ENCODE measurements around the gene PIGU. TPM values are rescaled to one million over a fixed set of nuclear protein-coding genes. Genes with fewer than 3 reads are reported as not detected.

The PIGU gene
- total and polyA plus RNA-seq, 2 donors (not counting 1 experiment from before 2014, with no cell fraction given), result 12.0 to 19.3 TPM

DNA sequence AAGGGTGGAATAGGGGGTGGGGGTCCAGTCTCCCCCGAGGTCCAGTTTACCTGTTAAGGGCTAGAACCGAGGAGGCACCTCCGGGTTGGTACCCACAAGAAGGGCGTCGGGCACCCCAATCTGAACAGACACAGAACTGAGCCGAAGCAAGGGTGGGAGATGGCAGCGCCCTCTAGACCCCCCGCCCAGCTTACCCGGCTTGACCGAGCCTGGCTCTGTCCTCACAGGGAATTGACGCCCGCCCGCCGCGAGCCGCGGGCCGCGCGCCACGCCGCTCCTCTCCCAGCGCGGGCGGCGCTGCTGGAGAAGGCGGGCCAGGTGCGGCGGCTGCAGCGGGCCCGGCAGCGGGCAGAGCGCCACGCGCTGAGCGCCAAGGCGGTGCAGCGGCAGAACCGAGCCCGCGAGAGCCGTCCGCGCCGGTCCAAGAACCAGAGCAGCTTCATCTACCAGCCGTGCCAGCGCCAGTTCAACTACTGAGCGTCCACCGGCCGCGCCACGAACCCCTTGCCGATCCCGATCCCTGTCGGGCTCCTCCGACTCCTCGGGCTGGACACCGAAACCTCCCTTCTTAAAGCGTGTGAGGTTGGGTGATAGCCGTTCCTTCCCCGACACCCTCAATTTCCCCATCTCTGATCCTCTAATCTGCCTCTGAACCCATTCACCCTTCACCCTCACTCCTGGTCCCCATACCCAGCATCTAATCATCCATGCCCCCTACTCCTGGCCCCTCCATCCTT is 33.1 kb upstream of the PIGU start:
- Mint-ChIP-seq H3K27ac (peak overlapping the region; percentile 93), H3K27me3 (no peaks in the 10 kb centered on the region), H3K4me3 (peak overlapping the region; percentile 93), H3K4me1 (peaks cover 20% of the 10 kb centered on the region), H3K9me3 (ENCODE audit: insufficient read depth) (no peaks in the 10 kb centered on the region)
- H3K79me2 ChIP-seq (ENCODE audit: control insufficient read depth, insufficient read depth, low read length), result no peaks in the 10 kb centered on the region
- peaks cover 11 to 18% of the 10 kb centered on the region in 2 donors for H3K4me1 ChIP-seq (ENCODE audit: control insufficient read depth in 2 of 2, insufficient read depth in 2 of 2, low read length in 2 of 2)
- no peaks in the 10 kb centered on the region for H3K9me3 ChIP-seq (ENCODE audit: control extremely low read depth in 1 of 3, control insufficient read depth in 2 of 3, insufficient read depth in 1 of 3, low read length in 2 of 3)
- TF ChIP-seq, protein P1, sequence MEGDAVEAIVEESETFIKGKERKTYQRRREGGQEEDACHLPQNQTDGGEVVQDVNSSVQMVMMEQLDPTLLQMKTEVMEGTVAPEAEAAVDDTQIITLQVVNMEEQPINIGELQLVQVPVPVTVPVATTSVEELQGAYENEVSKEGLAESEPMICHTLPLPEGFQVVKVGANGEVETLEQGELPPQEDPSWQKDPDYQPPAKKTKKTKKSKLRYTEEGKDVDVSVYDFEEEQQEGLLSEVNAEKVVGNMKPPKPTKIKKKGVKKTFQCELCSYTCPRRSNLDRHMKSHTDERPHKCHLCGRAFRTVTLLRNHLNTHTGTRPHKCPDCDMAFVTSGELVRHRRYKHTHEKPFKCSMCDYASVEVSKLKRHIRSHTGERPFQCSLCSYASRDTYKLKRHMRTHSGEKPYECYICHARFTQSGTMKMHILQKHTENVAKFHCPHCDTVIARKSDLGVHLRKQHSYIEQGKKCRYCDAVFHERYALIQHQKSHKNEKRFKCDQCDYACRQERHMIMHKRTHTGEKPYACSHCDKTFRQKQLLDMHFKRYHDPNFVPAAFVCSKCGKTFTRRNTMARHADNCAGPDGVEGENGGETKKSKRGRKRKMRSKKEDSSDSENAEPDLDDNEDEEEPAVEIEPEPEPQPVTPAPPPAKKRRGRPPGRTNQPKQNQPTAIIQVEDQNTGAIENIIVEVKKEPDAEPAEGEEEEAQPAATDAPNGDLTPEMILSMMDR (IDR thresholded peaks at IDR 0.05), result peak; percentile 61
- no peak for TF ChIP-seq EZH2 (IDR thresholded peaks at IDR 0.05; ENCODE audit: borderline replicate concordance, insufficient read depth, low read depth, low read length, poor library complexity, severe bottlenecking)
- H3K9ac ChIP-seq (ENCODE audit: low read length), result peak overlapping the region; percentile 75
- H3K4me2 ChIP-seq (replicated peaks; ENCODE audit: low read depth, low read length, poor library complexity, severe bottlenecking), result peak overlapping the region; percentile 88
- H3K27ac ChIP-seq (ENCODE audit: low read length in 2 of 2), result peak overlapping the region; percentile 87 to 91
- POLR2A ChIA-PET, result interaction anchor here (0.5 to 1.2 kb wide), 3 partner anchors 31 to 45 kb away, joined by 3 to 5 read pairs (median 3); no protein-coding TSS in a partner anchor
- H2AFZ ChIP-seq (ENCODE audit: insufficient read depth, low read depth, low read length, poor library complexity, severe bottlenecking), result peak overlapping the region; percentile 83
- intact Hi-C loops (cut with micrococcal nuclease), result loop anchor here (1.0 to 10.0 kb wide), 9 partner anchors 33 to 715 kb away; partner anchors contain the start of genes AHCY, DYNLRB1, EDEM2 and GSS
- peaks cover 0 to 6% of the 10 kb centered on the region in 2 experiments for H3K36me3 ChIP-seq (replicated peaks in 1 of 2; ENCODE audit: control extremely low read depth in 1 of 2, control insufficient read depth in 1 of 2, extremely low read depth in 1 of 2, insufficient read depth in 2 of 2, low read length in 1 of 2)
- ATAC-seq (ENCODE audit: low read depth) (peak; percentile 66), DNase-seq (peak; percentile 94)
- peak overlapping the region in 4 of 5 experiments; percentile 75 to 88 (median 83) for H3K4me3 ChIP-seq (ENCODE audit: control extremely low read depth in 1 of 5, extremely low read depth in 1 of 5, insufficient read depth in 1 of 5, low read depth in 2 of 5, low read length in 4 of 5)
- no peaks in the 10 kb centered on the region for H3K27me3 ChIP-seq (replicated peaks in 1 of 4; ENCODE audit: control extremely low read depth in 1 of 4, control insufficient read depth in 3 of 4, insufficient read depth in 4 of 4, low read length in 3 of 4)
- peaks cover 7% of the 10 kb centered on the region for H4K20me1 ChIP-seq (ENCODE audit: control insufficient read depth, insufficient read depth, low read length, poor library complexity, severe bottlenecking)
- CTCF ChIA-PET, result interaction anchor here (0.9 to 4.5 kb wide), 11 partner anchors 11 to 407 kb away, joined by 3 to 69 read pairs (median 5); partner anchors contain the start of genes AHCY, DYNLRB1 and PIGU
- WGBS (ENCODE audit: insufficient coverage), result 7% methylated on average over 59 of the region's 61 CpGs
